Measurements from ENCODE around the gene LRRC59.

The LRRC59 gene

GRCh38 chr17:50359998-50360461 lies 37.3 kb downstream of the LRRC59 start:
- H3K36me3 ChIP-seq (ENCODE audit: control insufficient read depth, insufficient read depth, low read length), result peaks cover 51% of the 10 kb centered on the region
- no peak overlapping the region for H3K4me3 ChIP-seq (ENCODE audit: extremely low read depth, insufficient read depth, low read length, poor library complexity, severe bottlenecking)
- H3K27ac ChIP-seq (ENCODE audit: low read depth, low read length, severe bottlenecking), result no peak overlapping the region
- H3K4me1 ChIP-seq (ENCODE audit: control insufficient read depth, insufficient read depth, low read length, poor library complexity, severe bottlenecking), result peaks cover 27% of the 10 kb centered on the region
- H3K9me3 ChIP-seq (ENCODE audit: control insufficient read depth, low read length), result no peaks in the 10 kb centered on the region
- WGBS, 2 experiments (ENCODE audit: insufficient coverage in 2 of 2), result 97% methylated on average over 12 to 14 of the region's 14 CpGs

DNA sequence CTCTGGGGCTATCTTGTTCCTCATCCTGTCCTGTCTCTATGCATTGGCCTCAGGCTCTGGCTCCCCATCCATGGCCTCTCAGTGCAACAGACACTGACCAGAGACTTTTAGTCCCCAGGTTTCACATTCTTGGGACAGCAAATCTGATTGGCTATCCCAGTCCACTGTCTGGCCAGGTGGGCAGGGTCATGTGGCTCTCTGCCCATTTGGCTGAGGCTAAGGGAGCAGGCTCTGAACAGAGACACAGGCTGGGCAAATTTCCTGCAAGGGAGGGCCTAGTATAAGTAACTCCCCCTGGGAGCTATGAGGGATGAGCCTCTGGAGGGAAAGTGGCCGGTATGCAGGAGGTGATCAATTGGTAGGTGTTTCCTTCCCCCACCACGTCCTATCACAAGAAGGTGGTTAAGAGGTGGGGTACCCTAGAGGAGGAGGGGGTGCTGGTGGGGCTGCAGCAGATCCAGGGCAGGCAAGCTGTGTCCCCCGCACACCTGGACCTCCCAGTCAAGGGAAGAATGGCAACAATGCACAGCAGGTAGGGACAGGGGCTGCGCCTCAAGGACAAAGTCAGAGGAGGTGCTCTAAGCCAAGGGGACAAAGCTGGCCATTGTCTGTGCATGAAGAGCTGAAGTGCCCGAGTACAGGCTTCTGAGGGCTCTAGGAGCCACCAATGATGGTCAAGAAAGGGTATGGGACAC lies 38.2 kb downstream of the LRRC59 start:
- H3K36me3 ChIP-seq (ENCODE audit: control insufficient read depth, insufficient read depth, low read length), result peaks cover 60% of the 10 kb centered on the region
- no peaks in the 10 kb centered on the region for H3K9me3 ChIP-seq (ENCODE audit: control insufficient read depth, low read length)
- H3K4me1 ChIP-seq (ENCODE audit: control insufficient read depth, insufficient read depth, low read length, poor library complexity, severe bottlenecking), result peaks cover 18% of the 10 kb centered on the region
- WGBS, 2 experiments (ENCODE audit: insufficient coverage in 2 of 2), result 96 to 97% methylated on average over 3 to 4 of the region's 5 CpGs
- H3K4me3 ChIP-seq (ENCODE audit: extremely low read depth, insufficient read depth, low read length, poor library complexity, severe bottlenecking), result no peak overlapping the region
- H3K27ac ChIP-seq (ENCODE audit: low read depth, low read length, severe bottlenecking), result no peak overlapping the region

DNA sequence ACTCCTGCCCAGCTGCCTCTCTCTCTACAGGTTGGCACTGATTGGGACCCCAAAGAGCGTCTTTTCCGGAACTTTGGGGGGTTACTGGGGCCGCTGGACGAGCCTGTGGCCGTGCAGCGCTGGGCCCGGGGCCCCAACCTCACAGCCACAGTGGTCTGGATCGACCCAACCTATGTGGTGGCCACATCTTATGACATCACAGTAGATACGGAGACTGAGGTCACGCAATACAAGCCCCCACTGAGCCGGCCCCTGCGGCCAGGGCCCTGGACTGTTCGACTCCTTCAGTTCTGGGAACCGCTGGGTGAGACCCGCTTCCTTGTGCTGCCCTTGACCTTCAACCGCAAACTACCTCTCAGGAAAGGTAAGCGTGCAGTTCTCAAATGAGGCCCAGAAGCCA lies 39.1 kb downstream of the LRRC59 start:
- H3K4me1 ChIP-seq (ENCODE audit: control insufficient read depth, insufficient read depth, low read length, poor library complexity, severe bottlenecking), result peaks cover 8% of the 10 kb centered on the region
- H3K4me3 ChIP-seq (ENCODE audit: extremely low read depth, insufficient read depth, low read length, poor library complexity, severe bottlenecking), result no peak overlapping the region
- 94 to 97% methylated on average over 16 to 17 of the region's 17 CpGs for WGBS, 2 experiments (ENCODE audit: insufficient coverage in 2 of 2)
- H3K27ac ChIP-seq (ENCODE audit: low read depth, low read length, severe bottlenecking), result no peak overlapping the region
- H3K9me3 ChIP-seq (ENCODE audit: control insufficient read depth, low read length), result no peaks in the 10 kb centered on the region
- peaks cover 68% of the 10 kb centered on the region for H3K36me3 ChIP-seq (ENCODE audit: control insufficient read depth, insufficient read depth, low read length)

DNA sequence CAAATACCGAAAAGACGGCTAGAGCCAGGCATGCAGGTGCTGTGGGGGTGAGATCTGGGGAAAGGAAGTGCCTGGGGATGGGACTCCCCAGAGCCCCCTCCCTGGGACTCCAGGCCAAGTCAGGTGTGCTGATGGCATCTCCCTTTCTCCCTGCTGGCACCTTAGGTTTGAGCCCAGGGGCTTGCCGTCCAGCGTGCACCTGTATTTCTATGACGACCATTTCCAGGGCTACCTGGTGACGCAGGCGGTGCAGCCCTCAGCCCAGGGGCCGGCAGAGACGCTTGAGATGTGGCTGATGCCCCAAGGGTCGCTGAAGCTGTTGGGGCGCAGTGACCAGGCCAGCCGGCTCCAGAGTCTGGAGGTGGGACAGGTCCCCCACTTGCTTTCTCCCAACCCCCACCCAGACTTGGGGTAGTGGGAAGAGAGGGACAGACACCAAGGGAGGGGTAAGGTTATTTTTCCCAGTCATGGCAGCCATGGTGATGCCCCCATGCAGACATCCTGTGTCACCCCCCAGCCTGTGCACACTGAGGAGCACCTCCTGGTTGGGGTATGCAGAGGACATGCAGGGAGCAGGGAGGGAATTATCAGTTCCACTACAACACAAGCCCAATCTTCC lies 40.3 kb downstream of the LRRC59 start:
- 95 to 98% methylated on average over 7 of the region's 12 CpGs for WGBS, 2 experiments (ENCODE audit: insufficient coverage in 2 of 2)
- Histone ChIP-seq H3K9me3 (ENCODE audit: control insufficient read depth, low read length) (no peaks in the 10 kb centered on the region), H3K36me3 (ENCODE audit: control insufficient read depth, insufficient read depth, low read length) (peaks cover 80% of the 10 kb centered on the region), H3K4me3 (ENCODE audit: extremely low read depth, insufficient read depth, low read length, poor library complexity, severe bottlenecking) (no peak overlapping the region), H3K27ac (ENCODE audit: low read depth, low read length, severe bottlenecking) (no peak overlapping the region), H3K4me1 (ENCODE audit: control insufficient read depth, insufficient read depth, low read length, poor library complexity, severe bottlenecking) (peaks cover 2% of the 10 kb centered on the region)

- no peaks in the 10 kb centered on the region for H3K9me3 ChIP-seq (ENCODE audit: control insufficient read depth, low read length)
- peaks cover 86% of the 10 kb centered on the region for H3K36me3 ChIP-seq (ENCODE audit: control insufficient read depth, insufficient read depth, low read length)
- H3K4me1 ChIP-seq (ENCODE audit: control insufficient read depth, insufficient read depth, low read length, poor library complexity, severe bottlenecking), result no peaks in the 10 kb centered on the region
- no peak overlapping the region for H3K27ac ChIP-seq (ENCODE audit: low read depth, low read length, severe bottlenecking)
- 98% methylated on average over 6 to 9 of the region's 12 CpGs for WGBS, 2 experiments (ENCODE audit: insufficient coverage in 2 of 2)
- no peak overlapping the region for H3K4me3 ChIP-seq (ENCODE audit: extremely low read depth, insufficient read depth, low read length, poor library complexity, severe bottlenecking)
Observed at GRCh38 chr17:50356418-50356817, 40.9 kb downstream of the LRRC59 start.

DNA sequence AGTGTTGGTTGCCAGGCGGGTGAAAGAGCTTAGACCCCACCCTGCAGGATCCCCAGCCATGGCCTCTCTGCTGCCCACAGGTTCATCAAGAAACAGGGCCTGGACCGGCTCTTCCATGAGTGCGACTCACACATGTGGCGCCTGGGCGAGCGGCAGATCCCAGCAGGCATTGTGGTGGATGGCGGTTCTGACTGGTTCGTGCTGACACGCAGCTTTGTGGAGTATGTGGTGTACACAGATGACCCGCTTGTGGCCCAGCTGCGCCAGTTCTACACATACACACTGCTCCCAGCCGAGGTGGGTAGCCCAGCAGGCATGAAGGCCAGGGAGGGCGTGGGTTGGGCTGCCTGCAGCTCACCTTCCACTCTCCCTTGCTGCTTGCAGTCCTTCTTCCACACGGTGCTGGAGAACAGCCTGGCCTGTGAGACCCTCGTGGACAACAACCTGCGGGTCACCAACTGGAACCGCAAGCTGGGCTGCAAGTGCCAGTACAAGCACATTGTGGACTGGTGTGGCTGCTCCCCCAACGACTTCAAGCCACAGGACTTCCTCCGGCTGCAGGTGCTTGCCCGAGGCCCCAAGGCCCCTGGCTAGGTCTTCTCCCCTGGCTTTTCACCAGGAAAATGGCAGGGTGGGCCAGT lies 41.5 kb downstream of the LRRC59 start:
- Histone ChIP-seq H3K36me3 (ENCODE audit: control insufficient read depth, insufficient read depth, low read length) (peaks cover 86% of the 10 kb centered on the region), H3K4me3 (ENCODE audit: extremely low read depth, insufficient read depth, low read length, poor library complexity, severe bottlenecking) (no peak overlapping the region), H3K9me3 (ENCODE audit: control insufficient read depth, low read length) (no peaks in the 10 kb centered on the region), H3K27ac (ENCODE audit: low read depth, low read length, severe bottlenecking) (no peak overlapping the region), H3K4me1 (ENCODE audit: control insufficient read depth, insufficient read depth, low read length, poor library complexity, severe bottlenecking) (no peaks in the 10 kb centered on the region)
- WGBS, 2 experiments (ENCODE audit: insufficient coverage in 2 of 2), result 95% methylated on average over 18 of the region's 20 CpGs

DNA sequence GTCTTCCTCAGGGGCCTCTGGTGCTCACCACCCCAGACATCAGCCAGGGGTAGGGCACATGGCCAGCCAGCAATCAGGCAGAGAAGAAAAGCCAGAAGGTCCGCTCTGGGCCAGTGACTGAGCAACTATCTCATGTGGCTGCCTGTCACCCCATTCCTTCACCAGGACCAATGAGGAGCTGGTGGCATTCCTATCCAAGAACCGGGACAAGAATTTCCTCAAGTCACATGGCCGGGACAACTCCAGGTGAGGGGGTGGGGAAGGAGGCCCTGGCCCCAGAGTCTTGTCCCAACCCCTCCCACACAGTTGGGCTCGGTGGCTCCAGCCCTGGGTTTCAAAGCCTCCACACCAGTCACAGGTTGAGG lies 42.0 kb downstream of the LRRC59 start:
- Histone ChIP-seq H3K27ac (ENCODE audit: low read depth, low read length, severe bottlenecking) (no peak overlapping the region), H3K4me3 (ENCODE audit: extremely low read depth, insufficient read depth, low read length, poor library complexity, severe bottlenecking) (no peak overlapping the region), H3K36me3 (ENCODE audit: control insufficient read depth, insufficient read depth, low read length) (peaks cover 86% of the 10 kb centered on the region), H3K9me3 (ENCODE audit: control insufficient read depth, low read length) (no peaks in the 10 kb centered on the region), H3K4me1 (ENCODE audit: control insufficient read depth, insufficient read depth, low read length, poor library complexity, severe bottlenecking) (no peaks in the 10 kb centered on the region)
- 100% methylated on average over 1 of the region's 4 CpGs; no CpG with 5 or more reads in 1 of the 2 experiments for WGBS, 2 experiments (ENCODE audit: insufficient coverage in 2 of 2)

DNA sequence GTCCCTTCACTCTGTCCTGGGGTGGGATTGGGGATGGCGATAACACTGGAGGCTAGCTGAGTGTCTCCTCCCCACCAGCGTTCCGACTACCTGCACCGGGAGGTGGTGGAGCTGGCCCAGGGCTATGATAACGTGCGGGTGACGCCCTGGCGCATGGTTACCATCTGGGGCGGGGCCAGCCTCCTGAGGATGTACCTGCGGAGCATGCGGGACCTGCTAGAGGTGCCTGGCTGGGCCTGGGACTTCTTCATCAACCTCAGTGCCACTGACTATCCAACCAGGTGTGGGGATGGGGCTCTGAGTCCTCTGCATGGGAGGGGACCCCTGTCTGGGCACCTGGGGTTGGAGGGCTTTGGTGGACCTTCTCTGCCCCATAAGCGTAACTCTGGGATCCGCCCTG lies 42.5 kb downstream of the LRRC59 start:
- H3K36me3 ChIP-seq (ENCODE audit: control insufficient read depth, insufficient read depth, low read length), result peaks cover 82% of the 10 kb centered on the region
- H3K27ac ChIP-seq (ENCODE audit: low read depth, low read length, severe bottlenecking), result no peak overlapping the region
- H3K4me1 ChIP-seq (ENCODE audit: control insufficient read depth, insufficient read depth, low read length, poor library complexity, severe bottlenecking), result no peaks in the 10 kb centered on the region
- H3K9me3 ChIP-seq (ENCODE audit: control insufficient read depth, low read length), result no peaks in the 10 kb centered on the region
- no peak overlapping the region for H3K4me3 ChIP-seq (ENCODE audit: extremely low read depth, insufficient read depth, low read length, poor library complexity, severe bottlenecking)
- 96 to 97% methylated on average over 10 of the region's 13 CpGs for WGBS, 2 experiments (ENCODE audit: insufficient coverage in 2 of 2)

DNA sequence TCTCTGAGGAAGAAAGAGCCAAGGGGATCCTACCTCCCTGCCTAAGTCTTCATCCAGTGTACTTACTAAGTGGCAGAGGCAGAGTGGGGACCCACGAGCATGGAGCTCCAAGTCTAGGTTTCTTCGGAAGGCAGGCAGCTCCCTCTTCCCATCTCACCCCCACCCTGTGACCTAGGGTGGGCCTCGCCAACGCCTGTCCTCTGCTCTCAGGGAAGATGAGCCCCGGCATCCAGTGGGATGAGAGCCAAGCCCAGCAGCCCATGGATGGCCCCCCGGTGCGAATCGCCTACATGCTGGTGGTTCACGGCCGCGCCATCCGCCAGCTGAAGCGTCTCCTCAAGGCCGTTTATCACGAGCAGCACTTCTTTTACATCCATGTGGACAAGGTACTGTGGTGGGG lies 43.1 kb downstream of the LRRC59 start:
- 96 to 99% methylated on average over 12 to 15 of the region's 15 CpGs for WGBS, 2 experiments (ENCODE audit: insufficient coverage in 2 of 2)
- Histone ChIP-seq H3K27ac (ENCODE audit: low read depth, low read length, severe bottlenecking) (no peak overlapping the region), H3K4me3 (ENCODE audit: extremely low read depth, insufficient read depth, low read length, poor library complexity, severe bottlenecking) (no peak overlapping the region), H3K4me1 (ENCODE audit: control insufficient read depth, insufficient read depth, low read length, poor library complexity, severe bottlenecking) (peaks cover 2% of the 10 kb centered on the region), H3K9me3 (ENCODE audit: control insufficient read depth, low read length) (no peaks in the 10 kb centered on the region), H3K36me3 (ENCODE audit: control insufficient read depth, insufficient read depth, low read length) (peaks cover 80% of the 10 kb centered on the region)

GRCh38 chr17:50353600-50354195 lies 43.6 kb downstream of the LRRC59 start:
- Histone ChIP-seq H3K4me3 (ENCODE audit: extremely low read depth, insufficient read depth, low read length, poor library complexity, severe bottlenecking) (no peak overlapping the region), H3K27ac (ENCODE audit: low read depth, low read length, severe bottlenecking) (no peak overlapping the region), H3K9me3 (ENCODE audit: control insufficient read depth, low read length) (no peaks in the 10 kb centered on the region), H3K4me1 (ENCODE audit: control insufficient read depth, insufficient read depth, low read length, poor library complexity, severe bottlenecking) (peaks cover 7% of the 10 kb centered on the region), H3K36me3 (ENCODE audit: control insufficient read depth, insufficient read depth, low read length) (peaks cover 75% of the 10 kb centered on the region)
- 96 to 97% methylated on average over 24 to 26 of the region's 27 CpGs for WGBS, 2 experiments (ENCODE audit: insufficient coverage in 2 of 2)
